CD4-positive, alpha-beta T cell treated with Interleukin-4 for 4 hours (primary cell): ENCODE results near the gene P2RY2.
"Not testable (repeated sequence)": the region's sequence is repeated elsewhere in the genome, so short reads cannot be mapped to it uniquely, and the experiment has no call there.

Experiments used
- DNase-seq: peaks from one replicate; pipeline ENCODE4 v3.0.0-alpha.2; 2020

Gene P2RY2

GRCh38 chr11:73270016-73270854, 52.2 kb downstream of the P2RY2 start:
- DNase-seq = no peak

DNA sequence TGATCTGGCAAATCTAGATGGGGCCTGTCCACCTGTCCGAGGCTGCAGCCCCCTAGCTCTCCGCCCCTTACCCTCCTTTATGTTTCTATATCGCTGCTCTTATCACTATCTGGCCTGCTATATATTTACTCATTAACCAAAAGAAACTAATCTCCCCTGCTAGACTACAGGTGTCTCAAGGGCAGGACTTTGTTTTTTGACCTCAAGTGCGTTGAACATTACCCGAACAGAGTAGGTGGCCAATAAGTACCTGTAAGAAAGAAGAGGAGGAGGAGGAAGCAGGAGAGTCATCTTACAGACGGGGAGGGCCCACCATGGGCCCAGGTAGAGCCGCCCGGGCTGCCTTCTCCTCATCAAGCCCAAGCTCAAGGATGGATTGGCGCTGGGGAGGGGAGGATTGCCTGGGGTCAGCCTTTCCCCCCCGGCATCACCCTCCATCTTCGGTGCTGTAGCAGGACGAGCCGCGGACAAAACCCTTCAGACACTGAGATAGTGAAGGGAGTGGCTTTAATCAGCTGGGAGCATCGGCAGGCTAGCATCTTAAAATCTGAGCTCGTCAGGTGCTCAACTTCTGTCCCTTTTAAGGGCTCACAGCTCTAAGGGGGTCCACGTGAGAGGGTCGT, 52.9 kb downstream of the P2RY2 start:
- no peak for DNase-seq

GRCh38 chr11:73271478-73271865, 53.4 kb downstream of the P2RY2 start:
- DNase-seq = not testable (repeated sequence)

GRCh38 chr11:73271936-73272679, 54.0 kb downstream of the P2RY2 start, which contains the start of gene P2RY6:
P2RY6 (plus strand) TSS chr11:73272338; CDS start chr11:73296519, 24,181 bp downstream.
- no peak for DNase-seq

- no peak for DNase-seq
Measured at GRCh38 chr11:73272680-73273038, 54.6 kb downstream of the P2RY2 start.

DNA sequence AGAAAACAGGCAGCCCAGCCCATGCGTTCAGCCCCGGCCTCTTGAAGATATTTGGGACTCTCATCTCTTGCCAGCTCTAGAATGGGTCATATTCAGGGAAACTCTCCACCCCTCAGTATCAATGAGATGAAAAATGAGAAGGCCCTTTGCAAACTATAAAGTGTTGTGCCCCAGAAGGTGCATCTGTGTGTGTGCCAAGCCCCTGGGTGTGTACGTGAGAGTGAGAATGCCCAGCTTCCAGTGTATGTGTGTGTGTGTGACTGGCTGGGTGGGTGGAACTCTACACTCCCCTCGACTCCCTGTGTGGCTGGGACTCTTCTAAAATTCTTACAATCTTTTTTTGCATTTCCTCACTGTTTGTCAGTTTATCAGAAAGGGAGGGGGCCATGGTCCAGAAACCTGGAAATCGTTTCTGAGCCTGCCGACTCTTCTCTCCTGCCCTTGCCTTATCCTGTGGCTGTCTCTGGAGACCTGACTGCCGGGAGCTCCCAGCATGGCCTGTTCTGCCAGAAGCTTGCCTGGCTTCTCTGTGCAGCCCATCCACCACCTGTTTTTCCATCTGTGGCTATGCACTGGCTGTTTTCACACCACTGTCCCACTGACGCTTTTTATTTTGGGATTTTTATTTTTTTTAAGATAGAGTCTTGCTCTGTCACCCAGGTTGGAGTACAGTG, 55.3 kb downstream of the P2RY2 start:
- DNase-seq = no peak

DNA sequence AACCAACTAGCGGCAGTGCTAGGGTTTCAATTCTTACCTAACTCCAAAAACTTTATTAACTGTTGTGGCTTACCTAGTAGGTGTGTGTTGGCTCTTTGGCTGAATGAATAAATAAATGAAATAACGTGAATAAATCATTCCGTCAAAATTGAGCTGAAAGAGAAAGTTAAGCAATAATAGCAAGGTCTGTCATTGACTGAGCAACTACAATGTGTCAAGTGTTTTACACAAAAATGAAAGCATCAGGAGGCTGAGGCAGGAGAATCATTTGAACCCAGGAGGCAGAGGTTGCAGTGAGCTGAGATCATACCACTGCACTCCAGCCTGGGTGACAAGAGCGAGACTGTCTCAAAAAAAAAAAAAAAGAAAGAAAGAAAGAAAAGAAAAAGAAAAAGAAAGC, 56.1 kb downstream of the P2RY2 start:
- DNase-seq = not testable (repeated sequence)

- DNase-seq = no peak
Measured at GRCh38 chr11:73274722-73275380, 56.8 kb downstream of the P2RY2 start.

DNA sequence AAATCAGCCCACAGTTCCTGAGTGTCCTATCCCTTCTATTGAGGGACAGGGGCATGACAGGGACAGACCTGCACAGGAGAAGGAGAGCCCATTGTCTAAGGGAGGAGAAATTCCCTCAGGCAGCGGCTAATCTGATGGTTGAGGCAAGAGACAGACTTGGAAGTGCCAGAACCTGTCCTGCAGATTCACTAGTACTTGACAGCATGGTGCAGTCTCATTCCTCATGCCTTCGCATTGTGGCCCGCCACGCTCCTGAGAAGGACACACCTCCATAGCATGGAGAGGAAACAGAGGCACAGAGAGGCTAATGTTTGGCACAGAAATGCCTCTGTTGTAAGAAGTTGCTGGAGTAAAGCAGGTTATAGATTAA, 57.3 kb downstream of the P2RY2 start:
- DNase-seq = no peak

DNA sequence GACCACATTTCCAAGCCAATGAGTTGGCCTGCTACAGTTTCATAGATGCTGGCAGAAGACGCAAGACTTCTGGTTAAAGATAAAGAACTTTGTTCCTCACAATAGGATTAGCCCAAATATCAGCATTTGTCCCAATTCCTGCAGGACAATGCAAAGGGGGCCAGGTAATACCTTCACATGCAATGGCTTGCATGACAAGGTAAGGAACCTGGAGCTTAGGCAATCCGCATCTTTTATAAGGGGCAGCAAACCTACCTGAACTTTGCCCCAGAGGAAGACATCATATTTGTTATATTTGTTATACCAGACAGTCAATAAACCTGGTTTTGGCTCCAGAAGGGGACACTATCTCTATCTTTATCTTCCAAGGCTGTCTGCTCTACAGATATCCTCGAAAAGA, 59.4 kb downstream of the P2RY2 start:
- DNase-seq = no peak

GRCh38 chr11:73280626-73281025, 62.5 kb downstream of the P2RY2 start:
- DNase-seq = no peak

- DNase-seq = no peak
Measured at GRCh38 chr11:73281201-73281741, 63.2 kb downstream of the P2RY2 start.

DNA sequence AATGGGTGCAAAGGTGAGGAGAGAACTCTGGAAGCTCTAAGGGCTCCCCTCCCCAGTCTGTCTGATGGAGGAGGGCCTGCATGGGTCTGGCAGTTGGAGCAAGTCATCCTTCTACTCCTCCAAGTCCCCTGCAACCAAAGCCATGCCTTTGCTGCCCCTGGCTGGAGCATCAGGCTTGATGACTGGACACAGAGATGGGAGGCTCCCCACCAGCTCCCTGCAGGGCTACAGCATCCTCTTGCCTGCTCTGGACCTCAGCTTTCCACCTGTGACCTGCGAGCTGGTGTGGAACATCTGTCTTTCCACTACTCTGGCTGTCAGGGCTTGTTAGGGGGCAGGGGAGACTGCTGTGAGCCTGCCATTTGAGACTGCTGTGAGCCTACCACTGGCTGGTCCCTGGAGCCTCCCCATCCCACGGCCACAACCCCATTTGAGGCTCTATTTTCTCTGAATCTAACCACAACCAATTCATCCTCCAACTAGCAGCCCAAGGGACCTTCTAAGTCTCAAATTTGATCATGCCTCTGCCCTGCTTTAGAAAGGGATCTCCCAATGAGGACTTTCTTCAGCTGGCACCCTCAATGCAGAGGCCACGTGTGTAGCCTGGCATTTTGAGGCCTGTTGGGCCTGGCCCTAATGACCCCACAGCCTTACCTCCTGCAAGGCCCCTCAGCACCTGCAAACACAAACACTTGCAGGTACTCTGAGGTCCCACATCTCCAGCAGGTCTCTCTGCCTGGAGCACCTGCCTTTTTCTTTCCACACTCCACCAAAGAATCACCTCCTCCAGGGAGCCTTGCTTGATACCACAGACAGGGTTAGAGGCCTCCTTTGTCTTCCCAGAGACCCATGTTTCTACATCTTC, 63.9 kb downstream of the P2RY2 start:
- DNase-seq = no peak

GRCh38 chr11:73283276-73284000, 65.4 kb downstream of the P2RY2 start:
- DNase-seq = no peak

DNA sequence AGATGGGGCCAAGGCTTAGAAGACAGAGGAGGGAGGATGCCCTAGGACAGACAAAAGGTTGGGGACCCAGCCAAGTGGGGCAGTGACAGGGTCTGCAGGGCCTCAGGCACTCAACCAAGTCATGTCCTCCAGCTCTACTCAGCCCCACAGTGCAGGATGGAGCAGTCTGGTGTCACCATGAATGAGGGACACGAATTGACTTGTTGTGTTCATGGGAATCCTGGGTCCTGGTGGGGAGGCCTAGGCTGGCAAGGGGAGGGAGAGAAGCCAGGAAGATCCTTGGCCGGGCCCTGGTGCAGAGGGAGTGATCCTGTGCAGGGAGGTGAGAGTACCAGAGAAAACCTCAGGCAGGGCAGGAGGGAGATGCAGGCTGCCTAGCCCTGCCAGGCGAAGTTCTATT, 66.0 kb downstream of the P2RY2 start:
- DNase-seq = no peak

DNA sequence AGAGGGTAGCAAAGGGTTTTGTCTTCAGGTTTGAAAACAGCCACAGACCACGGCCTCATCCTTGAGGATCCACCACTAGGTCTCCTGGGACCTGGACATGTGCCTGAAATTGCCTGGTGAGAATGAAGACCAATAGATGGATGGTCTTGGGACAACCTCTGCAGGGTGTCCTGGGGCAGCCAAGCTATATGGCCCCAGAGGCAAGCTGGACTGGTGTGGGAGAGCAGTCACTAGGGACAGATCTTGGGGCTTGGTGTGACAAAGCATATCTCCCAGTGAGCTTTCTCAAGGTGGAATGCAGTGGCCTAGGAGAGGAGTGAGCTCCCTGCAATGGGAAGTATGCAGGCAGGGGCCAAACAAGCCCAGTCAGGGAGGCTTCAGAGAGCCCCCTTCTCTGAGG, 67.6 kb downstream of the P2RY2 start:
- no peak for DNase-seq
